ENCODE measurements around the gene SKP1. TPM values are rescaled to one million over a fixed set of nuclear protein-coding genes. Genes with fewer than 3 reads are reported as not detected.
"Not testable (repeated sequence)": the region's sequence is repeated elsewhere in the genome, so short reads cannot be mapped to it uniquely, and the experiment has no call there.

The SKP1 gene
- total RNA-seq (2014; rRNA removed; shearing (Covaris generic)) = 707 and 715 TPM in 2 replicates

- peak; percentile 77 for DNase-seq (ENCODE audit: low read depth)
These were observed at the start of gene SKP1 for GRCh38 chr5:134176511-134177368. Gene SKP1, minus strand, starts transcription at chr5:134176950. Its CDS starts 2,928 bp downstream, at chr5:134174022.

DNA sequence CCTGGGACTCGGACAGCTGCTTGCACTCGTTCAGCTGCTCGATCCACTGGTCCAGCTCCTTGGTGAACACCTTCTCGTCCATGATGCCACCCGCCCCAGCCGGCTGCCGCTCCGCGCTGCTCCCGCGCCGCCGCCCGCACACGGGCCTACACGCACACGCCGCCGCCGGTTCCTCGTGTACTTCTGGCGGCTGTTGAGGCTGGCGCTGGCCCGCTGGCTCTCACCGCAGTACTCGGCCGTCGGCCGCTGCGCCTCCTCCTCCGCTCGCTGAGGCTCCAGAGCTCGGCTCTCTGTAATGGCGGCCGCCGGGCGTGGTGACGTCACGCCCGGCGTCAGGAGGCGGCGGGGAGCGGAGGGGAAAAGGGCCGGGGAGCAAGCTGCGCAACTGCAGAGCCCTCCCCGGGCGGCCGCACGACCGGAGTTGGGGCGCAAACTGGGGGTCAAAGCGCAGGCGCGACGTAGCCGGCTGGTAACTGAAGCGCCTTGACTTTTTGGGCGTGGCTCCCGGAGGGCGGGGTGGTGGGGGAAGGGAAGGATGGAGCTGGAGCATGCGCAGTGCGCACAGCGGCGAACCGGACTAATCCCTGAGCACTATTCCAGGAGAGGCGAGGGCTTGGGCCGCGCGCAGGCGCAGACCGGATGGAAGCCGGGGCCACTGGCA, 49.2 kb upstream of the SKP1 start, which contains the start of gene PPP2CA:
TSS of gene PPP2CA (minus strand) at position 294 of the 661 bp plus-strand sequence. CDS start at position 82, 212 bp downstream.
- peak; percentile 96 for DNase-seq (ENCODE audit: low read depth)

GRCh38 chr5:134224888-134225779, 48.4 kb upstream of the SKP1 start:
- peak; percentile 73 for DNase-seq (ENCODE audit: low read depth)

DNA sequence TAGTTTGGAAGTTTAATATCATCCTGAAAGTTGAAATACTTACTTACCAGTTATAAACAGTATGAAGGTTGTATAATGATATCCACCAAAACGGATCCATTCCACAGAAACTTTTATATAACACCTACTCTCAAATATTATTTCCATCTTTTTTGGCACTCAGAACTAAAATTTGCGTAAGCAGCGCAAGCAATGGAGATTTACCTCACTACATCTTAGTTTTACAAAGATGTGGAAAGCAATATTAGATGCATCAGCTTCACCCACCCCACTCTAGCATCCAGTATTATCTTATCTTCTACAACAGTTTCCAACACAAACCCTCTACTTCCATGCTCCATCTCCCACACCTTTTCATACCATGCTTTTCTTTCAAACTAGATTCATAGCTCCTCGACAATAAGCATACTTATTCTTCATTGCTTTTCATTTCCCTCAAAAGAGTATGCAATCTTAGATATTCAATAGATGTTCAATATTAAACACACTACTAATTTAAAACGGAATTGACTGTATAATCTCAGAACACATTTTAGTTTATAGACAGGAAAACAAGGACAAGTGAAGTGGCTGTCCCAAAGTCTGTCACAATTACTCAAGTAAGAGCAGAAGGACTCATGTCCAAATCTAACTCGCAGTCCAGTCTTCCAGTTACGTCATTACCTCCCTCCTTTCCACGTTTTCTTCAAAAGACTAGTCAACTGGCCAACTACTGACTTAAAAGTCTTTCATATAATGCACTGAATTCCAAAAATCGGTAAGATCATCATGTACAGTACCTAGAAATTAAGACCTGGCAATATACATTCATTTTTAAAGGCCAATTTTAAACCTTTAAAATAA, 46.9 kb upstream of the SKP1 start:
- DNase-seq (ENCODE audit: low read depth) = peak; percentile 15

DNA sequence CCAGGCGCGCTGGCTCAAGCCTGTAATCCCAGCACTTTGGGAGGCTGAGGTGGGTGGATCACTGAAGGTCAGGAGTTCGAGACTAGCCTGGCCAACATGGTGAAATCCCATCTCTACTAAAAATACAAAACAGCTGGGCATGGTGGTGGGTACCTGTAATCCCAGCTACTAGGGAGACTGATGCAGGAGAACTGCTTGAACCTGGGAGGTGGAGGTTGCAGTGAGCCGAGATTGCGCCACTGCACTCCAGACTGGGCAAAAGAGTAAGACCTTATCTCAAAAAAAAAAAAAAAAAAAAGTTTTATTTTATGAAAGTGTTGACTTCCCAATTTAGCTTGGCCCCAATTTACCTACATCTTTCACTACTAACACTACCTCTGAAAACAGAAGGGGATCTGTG, 44.9 kb upstream of the SKP1 start:
- DNase-seq (ENCODE audit: low read depth) = not testable (repeated sequence)

DNA sequence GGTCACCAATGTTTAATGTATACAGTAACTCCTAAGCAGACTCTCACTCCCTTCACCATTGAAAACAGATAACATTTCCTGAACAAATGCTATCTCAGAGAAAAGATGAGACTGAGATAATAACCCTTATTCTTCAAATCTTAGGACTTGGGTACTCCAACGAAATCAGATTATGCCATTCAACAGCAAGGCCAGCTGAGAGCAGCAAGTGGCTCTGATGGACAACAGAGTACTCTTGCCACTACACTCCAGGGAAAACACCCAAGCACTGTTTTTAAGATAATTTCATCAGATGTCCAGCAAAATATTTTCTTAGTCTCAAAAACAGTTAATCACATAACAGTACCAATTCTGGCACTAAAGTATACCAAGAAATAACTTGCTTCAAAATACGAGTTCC, 39.0 kb upstream of the SKP1 start:
- no peak for DNase-seq (ENCODE audit: low read depth)

GRCh38 chr5:134211263-134212031, 34.7 kb upstream of the SKP1 start:
- peak; percentile 65 for DNase-seq (ENCODE audit: low read depth)

GRCh38 chr5:134209477-134210245, 32.9 kb upstream of the SKP1 start:
- DNase-seq (ENCODE audit: low read depth) = no peak

DNA sequence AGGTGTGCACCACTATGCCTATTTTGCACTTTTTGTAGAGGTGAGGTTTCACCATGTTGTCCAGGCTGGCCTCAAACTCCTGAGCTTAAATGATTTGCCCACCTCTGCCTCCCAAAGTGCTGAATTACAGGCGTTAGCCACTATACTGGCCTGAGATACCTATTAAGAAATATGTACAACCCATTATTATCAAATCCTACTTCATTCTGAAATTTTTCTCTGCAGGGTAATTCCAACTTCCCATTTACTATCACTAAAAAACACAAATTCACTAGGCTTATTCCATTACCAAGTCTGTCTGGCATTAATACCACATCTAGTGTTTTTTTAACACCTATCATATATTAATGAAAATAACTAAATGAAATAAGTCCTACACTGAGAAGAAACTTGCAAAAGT, 30.9 kb upstream of the SKP1 start:
- DNase-seq (ENCODE audit: low read depth) = no peak

- no peak for DNase-seq (ENCODE audit: low read depth)
These were observed 29.9 kb upstream of the SKP1 start for GRCh38 chr5:134206627-134207160.

DNA sequence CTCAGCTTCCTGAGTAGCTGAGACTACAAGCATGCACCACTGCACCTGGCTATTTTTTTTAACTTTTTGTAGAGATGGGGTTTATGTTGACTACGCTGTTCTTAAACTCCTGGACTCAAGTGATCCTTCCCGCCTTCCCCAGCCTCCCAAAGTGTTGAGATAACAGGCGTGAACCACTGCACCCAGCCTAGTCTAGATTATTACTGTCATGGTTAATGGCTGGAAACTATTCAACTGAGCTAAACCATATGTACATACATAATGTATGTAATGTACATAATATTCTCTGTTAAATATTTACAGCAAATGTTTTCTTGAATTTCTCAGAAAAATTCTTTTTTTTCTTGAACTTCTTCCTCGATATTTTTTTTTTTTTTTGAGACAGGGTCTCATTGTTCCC, 27.8 kb upstream of the SKP1 start:
- DNase-seq (ENCODE audit: low read depth) = no peak

- DNase-seq (ENCODE audit: low read depth) = no peak
These were observed 26.9 kb upstream of the SKP1 start for GRCh38 chr5:134203630-134204029.

GRCh38 chr5:134195666-134196065, 18.9 kb upstream of the SKP1 start:
- DNase-seq (ENCODE audit: low read depth) = no peak

DNA sequence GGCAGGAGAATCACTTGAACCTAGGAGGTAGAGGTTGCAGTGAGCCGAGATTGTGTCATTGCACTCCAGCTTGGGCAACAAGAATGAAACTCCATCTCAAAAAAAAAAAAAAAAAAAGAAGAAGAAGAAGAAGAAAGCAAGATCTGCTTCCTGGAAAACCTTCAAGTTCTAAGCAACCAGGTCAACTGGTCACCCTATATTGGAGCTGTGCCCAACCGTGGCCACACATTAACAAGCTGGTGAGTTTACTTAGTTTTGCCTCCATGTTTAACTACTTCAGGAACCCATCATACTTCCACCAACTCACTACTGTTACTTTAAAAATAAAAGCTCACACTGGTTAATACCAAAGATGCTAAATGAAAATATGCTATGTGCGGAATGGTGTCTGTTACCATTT, 12.3 kb upstream of the SKP1 start:
- peak; percentile 29 for DNase-seq (ENCODE audit: low read depth)

- no peak for DNase-seq (ENCODE audit: low read depth)
These were observed 11.3 kb upstream of the SKP1 start for GRCh38 chr5:134188092-134188491.

- DNase-seq (ENCODE audit: low read depth) = peak; percentile 61
These were observed 7.7 kb upstream of the SKP1 start for GRCh38 chr5:134184155-134185135.

DNA sequence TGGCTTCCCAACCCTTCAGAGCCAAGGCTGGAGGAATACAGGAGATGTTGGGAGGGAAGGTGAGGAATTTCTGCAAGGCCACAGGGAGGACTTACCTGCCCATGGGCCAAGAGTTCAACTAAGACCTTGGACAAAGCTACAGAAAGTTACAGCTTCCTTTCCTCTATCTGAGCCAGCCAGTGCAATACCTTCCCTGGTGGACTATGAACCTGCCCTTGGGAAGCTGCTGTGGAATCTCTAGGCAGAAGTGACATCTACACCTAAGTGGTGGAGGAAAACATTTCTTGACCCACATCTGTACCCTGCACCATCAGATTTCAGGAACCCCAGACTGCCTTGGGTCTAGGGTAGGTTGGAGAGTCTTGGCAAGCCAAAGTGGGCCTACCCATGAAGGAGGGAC, 6.7 kb upstream of the SKP1 start:
- no peak for DNase-seq (ENCODE audit: low read depth)

GRCh38 chr5:134178096-134178419, 1.3 kb upstream of the SKP1 start:
- no peak for DNase-seq (ENCODE audit: low read depth)
